CD14-positive monocyte (primary cell): ENCODE data around the gene OAT. TPM values are rescaled to one million over a fixed set of nuclear protein-coding genes. Genes with fewer than 3 reads are reported as not detected.

ENCODE experiments used
- DNase-seq, 3 donors: peaks; one replicate each; pipeline ENCODE4 v3.0.0-alpha.2; 2011 to 2022
- H2AFZ ChIP-seq: 2 replicates; pipeline ENCODE4 v1.6.0; 2012; ENCODE audit warnings: mild to moderate bottlenecking, low read depth, low read length, inconsistent platforms; ENCODE audit not compliant: insufficient read depth, poor library complexity, severe bottlenecking
- H3K27ac ChIP-seq, 2 donors: 1 replicate in 1 of 2; 2 replicates in 1 of 2; pipeline ENCODE4 v1.5.1; 2012 to 2013; ENCODE audit warnings: low read length in 2 of 2, control low read depth in 1 of 2, inconsistent platforms in 1 of 2, low read depth in 1 of 2, mild to moderate bottlenecking in 1 of 2
- H3K27me3 ChIP-seq, 2 donors: one replicate each; pipeline versions ENCODE4 v1.6.0 to v1.6.1; 2011 to 2013; ENCODE audit warnings: low read length in 2 of 2; ENCODE audit not compliant: control insufficient read depth in 2 of 2, insufficient read depth in 2 of 2
- H3K36me3 ChIP-seq, 2 donors: replicated peaks in 1 of 2; 1 replicate in 1 of 2; 2 replicates in 1 of 2; pipeline versions ENCODE4 v1.5.1 to v1.6.1; 2012 to 2013; ENCODE audit warnings: low read length in 2 of 2, control low read depth in 1 of 2, inconsistent platforms in 1 of 2, mild to moderate bottlenecking in 1 of 2; ENCODE audit not compliant: insufficient read depth in 2 of 2, control insufficient read depth in 1 of 2
- H3K4me1 ChIP-seq, 2 donors: 1 replicate in 1 of 2; 2 replicates in 1 of 2; pipeline versions ENCODE4 v1.5.1 to v1.6.1; 2012 to 2013; ENCODE audit warnings: low read length in 2 of 2, control low read depth in 1 of 2, inconsistent platforms in 1 of 2, mild to moderate bottlenecking in 1 of 2, moderate library complexity in 1 of 2; ENCODE audit not compliant: insufficient read depth in 2 of 2, control insufficient read depth in 1 of 2
- H3K4me2 ChIP-seq: replicated peaks from 2 replicates; pipeline ENCODE3; 2012; ENCODE audit warnings: low read length, moderate library complexity, mild to moderate bottlenecking; ENCODE audit not compliant: poor library complexity, severe bottlenecking; ENCODE audit errors: extremely low read depth
- H3K4me3 ChIP-seq, 3 experiments: fragments of 200-600 bp in 1 of 3; sonication (generic) in 1 of 3; replicated peaks in 1 of 3; 1 replicate in 2 of 3; 2 replicates in 1 of 3; pipeline ENCODE4 v1.5.1; 2011 to 2013; ENCODE audit warnings: low read length in 3 of 3, mild to moderate bottlenecking in 3 of 3, control low read depth in 2 of 3, low read depth in 2 of 3, inconsistent platforms in 1 of 3, moderate library complexity in 1 of 3
- H3K79me2 ChIP-seq: 2 replicates; pipeline ENCODE4 v1.6.0; 2012; ENCODE audit warnings: mild to moderate bottlenecking, control low read depth, inconsistent platforms, low read length, moderate library complexity; ENCODE audit not compliant: insufficient read depth
- H3K9ac ChIP-seq: 2 replicates; pipeline ENCODE4 v1.6.0; 2017; ENCODE audit warnings: low read length, mild to moderate bottlenecking; ENCODE audit not compliant: insufficient read depth, poor library complexity, severe bottlenecking
- H3K9me3 ChIP-seq, 2 donors: replicated peaks in 1 of 2; 1 replicate in 1 of 2; 2 replicates in 1 of 2; pipeline versions ENCODE4 v1.5.1 to v1.6.1; 2012 to 2013; ENCODE audit warnings: low read length in 2 of 2, control low read depth in 1 of 2; ENCODE audit not compliant: control insufficient read depth in 1 of 2, insufficient read depth in 1 of 2
- H4K20me1 ChIP-seq: 2 replicates; pipeline ENCODE4 v1.6.0; 2012; ENCODE audit warnings: mild to moderate bottlenecking, low read length, control low read depth, moderate library complexity; ENCODE audit not compliant: insufficient read depth
- H3K27ac Mint-ChIP-seq, 7 donors: one replicate each; pipeline ENCODE4 v1.8.0; 2020; ENCODE audit warnings: mild to moderate bottlenecking in 7 of 7, mixed read lengths in 7 of 7, moderate library complexity in 6 of 7, inconsistent platforms in 2 of 7
- H3K27me3 Mint-ChIP-seq, 3 donors: one replicate each; pipeline ENCODE4 v1.8.0; 2021 to 2022; ENCODE audit warnings: low read depth in 3 of 3, mild to moderate bottlenecking in 3 of 3, mixed read lengths in 3 of 3, moderate library complexity in 3 of 3, inconsistent platforms in 1 of 3
- H3K36me3 Mint-ChIP-seq, 2 donors: one replicate each; pipeline ENCODE4 v1.8.0; 2020; ENCODE audit warnings: mixed read lengths in 2 of 2, inconsistent platforms in 1 of 2, mild to moderate bottlenecking in 1 of 2
- H3K4me1 Mint-ChIP-seq: one replicate; pipeline ENCODE4 v1.8.0; 2020; ENCODE audit warnings: mild to moderate bottlenecking, mixed read lengths
- H3K4me3 Mint-ChIP-seq, 2 donors: one replicate each; pipeline ENCODE4 v1.8.0; 2020; ENCODE audit warnings: mild to moderate bottlenecking in 2 of 2, mixed read lengths in 2 of 2, moderate library complexity in 1 of 2
- H3K9me3 Mint-ChIP-seq, 7 donors: one replicate each; pipeline ENCODE4 v1.8.0; 2020 to 2022; ENCODE audit warnings: mixed read lengths in 7 of 7, mild to moderate bottlenecking in 6 of 7, moderate library complexity in 6 of 7, inconsistent platforms in 2 of 7
- WGBS: methylation state at CpG from one replicate; pipeline ENCODE4 v1.1.5; 2013; ENCODE audit warnings: missing lambda C conversion rate; ENCODE audit not compliant: insufficient coverage; 5-methylcytosine and 5-hydroxymethylcytosine counted together
- intact Hi-C, 2 donors: fragments of 100-400 bp; cut with micrococcal nuclease; formaldehyde crosslinking; loops; one replicate each; pipeline versions ENCODE4 v1.15.0 to v1.15.1; 2023
- polyA plus RNA-seq, 3 donors: library from polyadenylated mRNA; depleted of rRNA in 1 of 3; unstranded in 2 of 3; stranded (reverse) in 1 of 3; fragments of 300-500 nt in 2 of 3; fragments of >200 nt in 1 of 3; fragmentation: Illumina TruSeq in 2 of 3; gene quantifications; 1 replicate in 2 of 3; 2 replicates in 1 of 3; pipeline ENCODE4 v1.2.3, GENCODE V29; 2012 to 2021
- TF ChIP-seq, protein P1 (sequence below): fragments of 200-600 bp; IDR thresholded peaks from one replicate; pipeline ENCODE4 v1.8.0; 2022; ENCODE audit warnings: antibody characterized with exemption, mild to moderate bottlenecking

The OAT gene
- polyA plus RNA-seq, 3 donors: 83.5 to 89.6 (median 87.3) TPM

DNA sequence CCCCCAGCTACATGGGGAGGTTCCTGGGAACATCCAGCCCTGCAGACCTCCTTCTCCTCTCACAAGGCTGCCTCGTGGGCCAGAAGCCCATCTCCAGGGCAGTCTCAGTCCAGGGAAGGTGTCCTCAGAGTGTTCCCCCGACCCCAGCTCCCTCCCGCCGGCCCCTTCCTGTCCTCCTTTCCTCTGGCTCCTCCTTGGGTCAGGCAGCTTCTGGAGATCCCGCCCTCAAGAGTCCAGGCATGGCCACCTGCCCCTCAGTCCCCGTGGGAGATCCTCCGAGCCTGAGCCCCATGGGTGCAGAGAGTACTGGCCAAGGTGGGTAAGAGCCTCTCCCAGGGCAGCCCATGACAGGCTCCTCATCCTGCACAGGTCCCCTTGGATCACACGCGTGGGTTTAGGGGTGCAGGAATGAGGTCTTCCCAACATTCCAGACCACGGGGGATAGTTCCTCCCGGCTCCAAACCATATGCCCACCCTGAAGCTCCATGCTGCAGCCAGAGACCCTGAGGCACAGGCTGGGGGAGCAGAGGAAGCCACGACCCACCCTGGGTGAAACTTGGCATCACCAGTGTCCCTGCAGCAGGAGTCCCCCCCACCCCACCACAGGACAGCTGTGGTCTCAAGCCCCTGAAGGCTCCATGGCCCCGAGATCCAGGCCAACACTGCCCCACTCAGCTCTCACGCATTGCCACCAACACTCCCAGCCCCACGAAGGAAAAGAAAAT, 65.5 kb downstream of the OAT start:
- H2AFZ ChIP-seq: no peak overlapping the region
- DNase-seq: no peak
- TF ChIP-seq, protein P1, sequence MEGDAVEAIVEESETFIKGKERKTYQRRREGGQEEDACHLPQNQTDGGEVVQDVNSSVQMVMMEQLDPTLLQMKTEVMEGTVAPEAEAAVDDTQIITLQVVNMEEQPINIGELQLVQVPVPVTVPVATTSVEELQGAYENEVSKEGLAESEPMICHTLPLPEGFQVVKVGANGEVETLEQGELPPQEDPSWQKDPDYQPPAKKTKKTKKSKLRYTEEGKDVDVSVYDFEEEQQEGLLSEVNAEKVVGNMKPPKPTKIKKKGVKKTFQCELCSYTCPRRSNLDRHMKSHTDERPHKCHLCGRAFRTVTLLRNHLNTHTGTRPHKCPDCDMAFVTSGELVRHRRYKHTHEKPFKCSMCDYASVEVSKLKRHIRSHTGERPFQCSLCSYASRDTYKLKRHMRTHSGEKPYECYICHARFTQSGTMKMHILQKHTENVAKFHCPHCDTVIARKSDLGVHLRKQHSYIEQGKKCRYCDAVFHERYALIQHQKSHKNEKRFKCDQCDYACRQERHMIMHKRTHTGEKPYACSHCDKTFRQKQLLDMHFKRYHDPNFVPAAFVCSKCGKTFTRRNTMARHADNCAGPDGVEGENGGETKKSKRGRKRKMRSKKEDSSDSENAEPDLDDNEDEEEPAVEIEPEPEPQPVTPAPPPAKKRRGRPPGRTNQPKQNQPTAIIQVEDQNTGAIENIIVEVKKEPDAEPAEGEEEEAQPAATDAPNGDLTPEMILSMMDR: no peak
- peaks cover 13 to 24% of the 10 kb centered on the region in 2 donors for H3K4me1 ChIP-seq
- Mint-ChIP-seq H3K36me3 (peaks cover 0 to 2% of the 10 kb centered on the region in 2 donors), H3K27me3 (peaks cover 8 to 11% (median 8%) of the 10 kb centered on the region in 3 donors), H3K4me1 (peaks cover 17% of the 10 kb centered on the region), H3K9me3 (peaks cover 0 to 2% (median 0%) of the 10 kb centered on the region in 7 donors), H3K4me3 (no peak overlapping the region), H3K27ac (no peak overlapping the region)
- H3K79me2 ChIP-seq: no peaks in the 10 kb centered on the region
- H3K36me3 ChIP-seq: no peaks in the 10 kb centered on the region
- no peaks in the 10 kb centered on the region for H3K27me3 ChIP-seq
- intact Hi-C loops: no loop called here
- H3K27ac ChIP-seq: no peak overlapping the region
- WGBS: 97% methylated on average over 9 of the region's 15 CpGs
- H4K20me1 ChIP-seq: no peaks in the 10 kb centered on the region
- H3K4me2 ChIP-seq: no peak overlapping the region
- H3K9me3 ChIP-seq: no peaks in the 10 kb centered on the region
- no peak overlapping the region for H3K4me3 ChIP-seq
- H3K9ac ChIP-seq: no peak overlapping the region

DNA sequence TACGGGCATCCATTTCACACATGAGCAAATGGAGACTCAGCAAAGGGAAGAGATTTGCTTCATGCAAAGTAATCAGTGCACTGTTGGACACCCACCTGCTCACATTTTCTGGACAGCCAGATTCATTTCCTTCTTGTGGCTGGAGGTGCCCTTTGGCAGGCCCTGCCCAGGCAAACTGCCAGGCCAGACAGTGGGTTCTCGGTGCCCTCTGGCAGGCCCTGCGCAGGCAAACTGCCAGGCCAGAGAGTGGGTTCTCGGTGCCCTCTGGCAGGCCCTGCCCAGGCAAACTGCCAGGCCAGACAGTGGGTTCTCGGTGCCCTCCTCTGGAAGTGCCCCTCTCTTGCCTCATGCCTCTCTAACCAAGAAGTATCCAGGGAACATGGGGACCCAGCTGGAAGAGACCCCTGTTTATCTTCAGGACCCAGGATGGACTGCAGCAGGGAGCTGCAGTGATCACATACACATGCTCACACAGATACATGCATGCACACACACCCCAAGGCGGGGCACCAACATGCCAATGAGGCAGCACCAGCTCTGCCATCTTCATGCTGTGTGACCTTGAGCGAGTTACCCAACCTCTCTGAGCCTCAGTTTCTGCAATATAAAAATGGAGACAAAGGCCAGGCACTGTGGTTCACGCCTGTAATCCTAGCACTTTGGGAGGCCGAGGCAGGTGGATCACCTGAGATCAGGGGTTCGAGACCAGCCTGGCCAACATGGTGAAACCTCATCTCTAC, 67.1 kb downstream of the OAT start:
- peaks cover 13 to 24% of the 10 kb centered on the region in 2 donors for H3K4me1 ChIP-seq
- no peaks in the 10 kb centered on the region for H3K9me3 ChIP-seq
- Mint-ChIP-seq H3K4me1 (peaks cover 17% of the 10 kb centered on the region), H3K4me3 (no peak overlapping the region), H3K36me3 (peaks cover 0 to 2% of the 10 kb centered on the region in 2 donors), H3K27me3 (peaks cover 6 to 10% (median 7%) of the 10 kb centered on the region in 3 donors), H3K9me3 (peaks cover 0 to 2% (median 0%) of the 10 kb centered on the region in 7 donors), H3K27ac (peak overlapping the region in 1 of 7 donors; percentile 23)
- H4K20me1 ChIP-seq: no peaks in the 10 kb centered on the region
- no peak overlapping the region for H3K27ac ChIP-seq
- WGBS: 58% methylated on average over 7 of the region's 10 CpGs
- no peaks in the 10 kb centered on the region for H3K36me3 ChIP-seq
- no peak for DNase-seq
- intact Hi-C loops: no loop called here
- no peak overlapping the region for H3K9ac ChIP-seq
- no peak overlapping the region for H2AFZ ChIP-seq
- H3K27me3 ChIP-seq: no peaks in the 10 kb centered on the region
- no peak overlapping the region for H3K4me3 ChIP-seq
- TF ChIP-seq, protein P1: no peak
- no peaks in the 10 kb centered on the region for H3K79me2 ChIP-seq
- H3K4me2 ChIP-seq: no peak overlapping the region
